Measurements from ENCODE around the gene ACSL1. TPM values are rescaled to one million over a fixed set of nuclear protein-coding genes. Genes with fewer than 3 reads are reported as not detected.

The ACSL1 gene, protein sequence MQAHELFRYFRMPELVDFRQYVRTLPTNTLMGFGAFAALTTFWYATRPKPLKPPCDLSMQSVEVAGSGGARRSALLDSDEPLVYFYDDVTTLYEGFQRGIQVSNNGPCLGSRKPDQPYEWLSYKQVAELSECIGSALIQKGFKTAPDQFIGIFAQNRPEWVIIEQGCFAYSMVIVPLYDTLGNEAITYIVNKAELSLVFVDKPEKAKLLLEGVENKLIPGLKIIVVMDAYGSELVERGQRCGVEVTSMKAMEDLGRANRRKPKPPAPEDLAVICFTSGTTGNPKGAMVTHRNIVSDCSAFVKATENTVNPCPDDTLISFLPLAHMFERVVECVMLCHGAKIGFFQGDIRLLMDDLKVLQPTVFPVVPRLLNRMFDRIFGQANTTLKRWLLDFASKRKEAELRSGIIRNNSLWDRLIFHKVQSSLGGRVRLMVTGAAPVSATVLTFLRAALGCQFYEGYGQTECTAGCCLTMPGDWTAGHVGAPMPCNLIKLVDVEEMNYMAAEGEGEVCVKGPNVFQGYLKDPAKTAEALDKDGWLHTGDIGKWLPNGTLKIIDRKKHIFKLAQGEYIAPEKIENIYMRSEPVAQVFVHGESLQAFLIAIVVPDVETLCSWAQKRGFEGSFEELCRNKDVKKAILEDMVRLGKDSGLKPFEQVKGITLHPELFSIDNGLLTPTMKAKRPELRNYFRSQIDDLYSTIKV
- polyA plus RNA-seq (46.4 to 64.3 TPM (median 60.6 TPM) in 3 replicates), polyA minus RNA-seq (68.3 to 118 TPM (median 104 TPM) in 3 replicates)
- polyA plus RNA-seq (2011; ENCODE audit: low read depth) = 58.9 TPM
- 26.6 and 55.5 TPM in 2 replicates for polyA plus RNA-seq (2011; cell fraction: cytosol; rRNA removed)
- 61.3 and 76.7 TPM in 2 replicates for polyA plus RNA-seq (2011; cell fraction: nucleus; rRNA removed)
- polyA plus RNA-seq (2012; ENCODE audit: low replicate concordance) = 49.9 and 91.8 TPM in 2 replicates
- 75.0 TPM for polyA minus RNA-seq (2011; cell fraction: cytosol; rRNA and poly(A)+ RNA removed)
- polyA minus RNA-seq (2011; cell fraction: nucleus; rRNA and poly(A)+ RNA removed) = 67.1 and 83.1 TPM in 2 replicates

GRCh38 chr4:184825896-184826690 lies at the start of gene ACSL1:
Gene ACSL1 (minus strand): TSS chr4:184825968. CDS start chr4:184803514, 22,454 bp downstream.
- no peak for FAIRE-seq

More at GRCh38 chr4:184825896-184826690, at the start of gene ACSL1:
- dilution Hi-C loops (cut with MboI; ENCODE audit: extremely low pct_ligation_motif_present, low sequenced_read_pairs) = no loop called here
- Histone ChIP-seq H3K4me1 (ENCODE audit: control insufficient read depth, extremely low read depth, insufficient read depth, low read length) (peaks cover 10% of the 10 kb centered on the region), H3K9me1 (ENCODE audit: control insufficient read depth, extremely low read depth, insufficient read depth, low read length) (no peaks in the 10 kb centered on the region), H3K4me3 (ENCODE audit: control insufficient read depth in 2 of 3, extremely low read depth in 1 of 3, insufficient read depth in 2 of 3, low read depth in 1 of 3, low read length in 3 of 3) (peak within 1 kb of the TSS; percentile 49 to 71 (median 68)), H3K27ac (ENCODE audit: control insufficient read depth, insufficient read depth, low read length) (peak within 1 kb of the TSS; percentile 71), H3K79me2 (ENCODE audit: control insufficient read depth, insufficient read depth, low read length) (peaks cover 13% of the 10 kb centered on the region), H3K9me3 (ENCODE audit: control insufficient read depth, low read depth, low read length) (no peaks in the 10 kb centered on the region), H3K4me2 (ENCODE audit: control insufficient read depth, extremely low read depth, insufficient read depth, low read depth, low read length) (peak within 1 kb of the TSS; percentile 99), H3K9ac (ENCODE audit: control insufficient read depth, extremely low read depth, insufficient read depth, low read length) (peak within 1 kb of the TSS; percentile 74), H3K27me3 (ENCODE audit: control insufficient read depth, extremely low read depth, insufficient read depth, low read length) (peaks cover 3% of the 10 kb centered on the region), H4K20me1 (ENCODE audit: control insufficient read depth, extremely low read depth, insufficient read depth, low read length) (no peaks in the 10 kb centered on the region), H2AFZ (ENCODE audit: control insufficient read depth, low read length) (peak within 1 kb of the TSS; percentile 84), H3K36me3 (ENCODE audit: control insufficient read depth in 2 of 2, extremely low read depth in 1 of 2, insufficient read depth in 2 of 2, low read length in 2 of 2) (no peaks in the 10 kb centered on the region)
- TF ChIP-seq EZH2 (IDR thresholded peaks at IDR 0.05; ENCODE audit: low read length) (no peak), CTCF (optimal IDR thresholded peaks at IDR 0.05 in 1 of 3, IDR thresholded peaks at IDR 0.05 in 1 of 3, conservative IDR thresholded peaks at IDR 0.05 in 1 of 3; ENCODE audit: extremely low read depth in 1 of 3, insufficient read depth in 2 of 3, low read length in 3 of 3) (peak in 1 of 3 experiments; percentile 22)
- DNase-seq (ENCODE audit: low read depth, low spot score) = no peak

Data from keratinocyte (primary cell).